ENCODE measurements around the gene ZNF22.

The ZNF22 gene

GRCh38 chr10:44976352-44977198, 24.1 kb upstream of the ZNF22 start:
- no peak overlapping the region for H3K27ac ChIP-seq
- ChIA-PET POLR2A (ENCODE audit: low non-redundant PET) (no interaction called here), CTCF (no interaction called here)
- DNase-seq (ENCODE audit: low spot score) = no peak
- no peak for TF ChIP-seq CTCF (conservative IDR thresholded peaks at IDR 0.05; ENCODE audit: low read depth)

- DNase-seq (ENCODE audit: low spot score) = no peak
- no peak for TF ChIP-seq CTCF (conservative IDR thresholded peaks at IDR 0.05; ENCODE audit: low read depth)
- CTCF ChIA-PET = interaction anchor here (0.6 to 1.4 kb wide), 4 partner anchors 45 to 523 kb away, joined by 3 to 5 read pairs (median 4); no protein-coding TSS in a partner anchor
- POLR2A ChIA-PET (ENCODE audit: low non-redundant PET) = no interaction called here
- peak overlapping the region; percentile 71; the same call in 1 of the 2 replicates for H3K27ac ChIP-seq
Measured at GRCh38 chr10:44977287-44978212, 23.2 kb upstream of the ZNF22 start.

GRCh38 chr10:44978213-44978569, 22.5 kb upstream of the ZNF22 start:
- POLR2A ChIA-PET (ENCODE audit: low non-redundant PET) = no interaction called here

DNA sequence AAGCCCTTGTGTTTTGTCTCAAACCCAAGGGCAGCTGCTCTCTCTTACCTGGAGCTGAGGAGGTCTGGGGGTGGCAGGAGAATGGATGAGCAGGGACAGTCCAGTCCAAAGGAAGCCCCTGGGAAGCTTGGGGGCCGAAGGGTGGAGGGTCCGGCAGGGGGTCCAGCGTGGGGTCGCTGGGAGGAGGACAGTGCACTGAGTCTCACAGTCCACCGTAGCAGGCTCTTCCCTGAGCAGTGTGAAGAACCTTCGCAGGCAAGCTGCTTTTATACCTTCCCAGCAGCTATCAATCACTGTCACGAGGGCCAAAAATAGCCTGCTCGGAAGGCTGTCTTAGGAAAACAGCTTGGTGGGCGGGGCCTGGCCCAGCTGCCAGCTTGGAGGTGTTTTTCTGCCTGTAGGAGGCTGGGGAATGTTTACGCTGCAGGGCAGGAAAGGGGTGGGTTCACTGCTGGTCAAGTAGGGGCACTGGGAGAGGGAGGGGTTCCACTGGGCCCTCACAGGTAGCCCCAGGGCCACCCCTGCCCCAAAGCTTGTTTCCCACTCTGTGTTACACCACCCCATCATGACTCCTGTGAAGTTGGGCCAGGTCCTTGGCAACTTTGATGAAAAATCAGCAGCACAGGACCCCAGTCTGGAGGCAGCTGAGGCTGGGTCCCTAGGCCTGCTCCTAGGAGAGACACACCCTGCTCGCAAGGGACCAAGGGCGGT, 22.0 kb upstream of the ZNF22 start, which contains the start of gene DEPP1:
TSS of gene DEPP1 (minus strand) at position 240 of the 711 bp plus-strand sequence. CDS start 779 bp downstream, outside the sequence.
- peak; percentile 82 for DNase-seq (ENCODE audit: low spot score)
- H3K27ac ChIP-seq = peak within 1 kb of the TSS; percentile 71
- TF ChIP-seq CTCF (conservative IDR thresholded peaks at IDR 0.05; ENCODE audit: low read depth) = no peak
- ChIA-PET CTCF (interaction anchor here (0.5 to 1.4 kb wide), 5 partner anchors 12 to 522 kb away, joined by 3 to 5 read pairs (median 3); no protein-coding TSS in a partner anchor), POLR2A (ENCODE audit: low non-redundant PET) (no interaction called here)

More at GRCh38 chr10:44978213-44978569, 22.5 kb upstream of the ZNF22 start:
- DNase-seq (ENCODE audit: low spot score) = no peak
- CTCF ChIA-PET = interaction anchor here (0.6 to 1.4 kb wide), 4 partner anchors 45 to 523 kb away, joined by 3 to 5 read pairs (median 4); no protein-coding TSS in a partner anchor
- no peak for TF ChIP-seq CTCF (conservative IDR thresholded peaks at IDR 0.05; ENCODE audit: low read depth)
- peak overlapping the region; percentile 71 for H3K27ac ChIP-seq

DNA sequence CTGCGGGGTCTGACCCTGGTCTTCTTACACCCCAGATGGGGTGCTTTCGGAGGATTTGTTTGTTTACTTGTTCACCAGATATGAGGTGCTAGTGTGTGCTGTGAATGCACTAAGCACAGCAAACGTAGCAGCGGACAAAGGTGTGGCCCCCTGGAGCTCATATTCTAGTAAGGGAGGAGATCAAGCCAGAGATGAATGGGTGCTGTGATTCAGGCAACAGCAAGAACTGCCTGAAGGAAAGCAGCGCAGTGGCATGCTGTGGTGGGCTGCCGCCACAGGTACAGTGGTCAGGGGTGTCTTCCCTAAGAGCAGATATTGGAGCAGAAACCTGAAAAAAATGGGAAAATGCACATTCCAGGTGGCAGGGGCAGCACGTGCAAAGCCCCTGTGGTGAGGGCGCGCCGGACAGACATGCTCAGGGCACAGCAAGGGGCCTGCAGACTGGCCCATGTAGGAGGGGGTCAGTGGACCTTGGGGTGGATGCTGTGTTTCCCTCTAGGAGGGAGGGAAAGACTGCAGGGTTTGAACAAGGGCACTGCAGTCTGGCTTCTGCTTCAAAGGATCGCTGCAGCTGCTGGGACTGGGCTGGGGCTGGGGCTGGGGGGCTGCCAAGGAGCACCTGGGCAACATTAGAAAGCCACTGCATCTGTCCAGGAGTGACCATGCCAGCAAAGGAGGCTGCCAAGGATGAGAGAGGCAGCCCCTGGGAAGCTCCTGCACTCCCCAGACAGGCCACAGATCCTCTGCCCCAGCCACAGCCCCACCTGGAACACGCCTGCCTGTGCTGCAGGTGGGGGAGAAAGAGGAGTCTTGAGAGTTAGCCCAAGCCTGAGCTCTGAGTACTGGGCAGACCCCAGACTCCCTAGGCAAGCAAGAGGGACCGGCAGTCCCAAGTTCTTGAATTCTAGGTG, 21.2 kb upstream of the ZNF22 start:
- no peak for TF ChIP-seq CTCF (conservative IDR thresholded peaks at IDR 0.05; ENCODE audit: low read depth)
- POLR2A ChIA-PET (ENCODE audit: low non-redundant PET) = no interaction called here
- H3K27ac ChIP-seq = peak overlapping the region; percentile 71
- CTCF ChIA-PET = interaction anchor here (0.5 to 0.7 kb wide), 2 partner anchors 13 to 22 kb away, joined by 3 read pairs; no protein-coding TSS in a partner anchor
- no peak for DNase-seq (ENCODE audit: low spot score)

All from RWPE1 (cell line).